ENCODE data around the gene PPP2R5E.
"Not testable (repeated sequence)": the region's sequence is repeated elsewhere in the genome, so short reads cannot be mapped to it uniquely, and the experiment has no call there.

PPP2R5E gene

GRCh38 chr14:63371613-63372012 is 171.6 kb downstream of the PPP2R5E start:
- not testable (repeated sequence) for DNase-seq (ENCODE audit: low spot score)

DNA sequence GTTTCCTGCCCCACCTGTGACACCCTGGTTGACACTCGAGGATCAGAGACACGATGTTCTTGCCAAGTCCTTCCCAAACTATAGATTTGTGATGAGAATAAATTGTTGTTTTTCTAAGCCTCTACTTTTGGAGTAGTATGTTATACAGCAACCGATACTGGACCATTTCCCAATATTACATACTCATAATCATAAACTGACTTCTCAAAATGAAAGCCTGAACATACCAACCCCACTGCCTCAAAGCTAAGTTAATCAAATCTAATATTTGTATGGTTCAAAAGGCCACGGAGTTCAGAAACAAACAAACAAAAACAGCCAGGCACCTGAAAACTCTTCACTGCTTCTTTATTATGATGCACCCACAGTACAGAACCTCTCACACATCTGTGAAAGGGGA is 172.1 kb downstream of the PPP2R5E start:
- DNase-seq (ENCODE audit: low spot score) = no peak

DNA sequence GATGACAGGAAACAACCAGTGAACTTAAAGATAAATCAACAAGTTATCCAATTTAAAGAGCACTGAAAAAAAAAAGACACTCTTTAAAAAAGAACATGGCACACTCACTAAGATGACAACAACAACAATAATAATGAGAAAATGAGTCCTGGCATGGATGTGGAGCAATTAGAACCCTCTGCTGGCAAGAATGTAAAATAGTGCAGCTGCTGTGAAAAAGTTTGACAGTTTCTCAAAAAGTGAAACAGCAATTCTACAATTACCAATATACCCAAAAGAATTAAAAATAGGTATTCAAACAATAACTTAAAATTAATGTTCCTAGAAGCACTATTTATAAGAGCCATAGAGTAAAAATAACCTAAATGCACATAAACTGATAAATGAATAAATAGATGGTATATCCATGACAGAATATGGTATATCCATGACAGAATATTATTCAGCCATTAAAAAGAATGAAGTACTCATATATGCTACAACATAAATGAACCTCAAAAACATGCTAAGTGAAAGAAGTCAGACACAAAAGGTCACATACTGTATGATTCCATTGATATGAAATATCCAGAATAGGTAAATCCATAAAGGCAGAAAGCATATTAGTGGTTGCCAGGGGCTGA is 175.3 kb downstream of the PPP2R5E start:
- no peak for DNase-seq (ENCODE audit: low spot score)

DNA sequence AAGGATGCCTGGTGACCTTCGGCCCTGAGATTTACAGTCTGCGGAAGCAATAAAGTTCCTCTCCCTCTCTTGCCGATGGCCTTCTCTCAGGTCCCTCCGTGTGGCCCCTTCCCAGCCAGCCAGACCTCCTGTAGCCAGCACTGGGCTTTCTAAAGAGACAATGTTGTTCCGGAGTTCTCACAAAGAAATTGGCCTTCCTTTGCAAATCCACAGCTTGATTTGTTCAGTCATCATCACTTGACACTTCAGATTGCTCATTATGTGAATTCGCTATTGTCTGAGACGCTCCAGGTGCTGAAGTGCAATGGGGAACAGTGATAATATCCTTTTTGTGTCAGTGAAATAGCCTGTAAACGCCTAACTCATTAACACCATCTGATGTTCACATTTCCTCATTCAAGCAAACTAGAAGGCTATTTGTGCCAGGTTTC is 180.8 kb downstream of the PPP2R5E start:
- no peak for DNase-seq (ENCODE audit: low spot score)

DNA sequence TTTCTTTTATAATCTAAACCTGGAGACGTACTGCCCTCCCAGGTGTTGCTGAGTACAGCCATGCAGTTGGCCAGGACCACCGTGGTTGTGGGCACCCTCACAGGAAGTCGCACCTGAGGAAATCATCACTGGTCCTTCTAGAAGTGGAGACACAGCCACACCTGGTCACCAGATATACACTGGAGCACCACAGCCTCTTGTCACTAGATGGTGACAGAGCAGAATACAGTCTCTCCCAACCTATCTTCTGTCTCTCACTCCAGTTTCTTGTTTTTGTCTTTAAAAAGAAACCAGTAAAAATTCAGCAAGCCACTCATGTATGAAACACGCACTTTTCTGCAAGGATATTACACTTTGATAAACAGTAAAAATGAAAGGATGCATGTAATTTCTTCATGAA is 181.4 kb downstream of the PPP2R5E start:
- no peak for DNase-seq (ENCODE audit: low spot score)

- DNase-seq (ENCODE audit: low spot score) = no peak
Observed at GRCh38 chr14:63357841-63358240, 185.3 kb downstream of the PPP2R5E start.

DNA sequence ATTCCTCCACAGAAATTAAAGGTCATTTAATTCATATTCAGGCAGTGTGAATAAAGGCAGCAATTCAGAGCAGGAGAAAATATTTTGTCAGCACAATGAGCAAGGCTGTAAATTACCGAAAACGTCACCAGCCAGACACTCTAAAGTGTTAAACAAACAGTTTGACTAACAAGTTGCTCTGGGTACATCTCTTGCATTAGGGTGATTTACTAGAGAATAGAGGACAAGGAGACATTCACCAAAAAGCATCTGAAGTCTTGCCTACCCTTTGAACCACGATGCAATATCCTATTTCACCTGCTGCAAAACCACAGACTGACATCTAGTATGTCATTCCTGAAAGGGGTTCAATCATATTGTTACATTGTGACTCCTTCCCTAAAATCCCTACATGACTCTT is 197.4 kb downstream of the PPP2R5E start:
- no peak for DNase-seq (ENCODE audit: low spot score)

DNA sequence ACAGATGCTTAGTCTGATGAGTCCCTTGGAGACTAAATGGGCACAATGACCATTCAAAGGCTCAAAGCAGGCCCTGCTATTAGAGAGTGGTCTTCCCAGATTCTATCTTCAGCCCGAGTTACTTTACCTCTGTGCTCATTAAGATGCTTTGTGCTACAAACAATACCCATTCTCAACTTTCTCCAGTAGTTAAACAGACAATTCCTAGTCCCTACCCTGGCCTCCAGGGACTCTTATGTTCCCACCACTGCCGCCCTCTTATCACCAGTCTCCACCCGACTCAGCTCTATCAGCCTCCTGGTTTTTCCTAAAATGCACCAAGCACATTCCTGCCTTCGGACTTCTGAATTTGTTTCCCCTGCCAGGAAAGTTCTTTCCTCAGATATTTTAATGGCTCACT is 198.8 kb downstream of the PPP2R5E start:
- DNase-seq (ENCODE audit: low spot score) = no peak

GRCh38 chr14:63343878-63344277 is 199.3 kb downstream of the PPP2R5E start:
- no peak for DNase-seq (ENCODE audit: low spot score)

- no peak for DNase-seq (ENCODE audit: low spot score)
Observed at GRCh38 chr14:63342371-63342770, 200.8 kb downstream of the PPP2R5E start.

- DNase-seq (ENCODE audit: low spot score) = no peak
Observed at GRCh38 chr14:63328787-63329737, 214.1 kb downstream of the PPP2R5E start.

DNA sequence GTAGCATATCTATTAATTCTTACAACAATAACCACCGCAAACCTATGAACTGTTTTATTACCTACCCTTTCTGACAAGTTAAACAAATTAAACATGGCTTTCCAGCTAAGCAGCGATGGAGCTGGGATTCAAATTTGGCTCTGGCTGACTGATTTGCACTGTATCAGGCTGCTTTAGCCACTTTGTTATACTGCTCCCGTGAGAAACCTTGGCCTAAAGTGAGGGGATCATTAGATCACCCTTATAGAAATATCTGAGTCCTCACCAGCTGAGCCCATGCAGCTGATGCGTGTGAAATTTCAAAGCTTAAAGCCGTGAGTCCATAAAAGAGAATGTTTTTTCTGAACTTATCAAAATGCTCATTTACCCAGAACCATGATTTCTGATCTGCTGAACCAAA is 216.3 kb downstream of the PPP2R5E start:
- no peak for DNase-seq (ENCODE audit: low spot score)

GRCh38 chr14:63322897-63323573 is 220.1 kb downstream of the PPP2R5E start:
- DNase-seq (ENCODE audit: low spot score) = no peak

DNA sequence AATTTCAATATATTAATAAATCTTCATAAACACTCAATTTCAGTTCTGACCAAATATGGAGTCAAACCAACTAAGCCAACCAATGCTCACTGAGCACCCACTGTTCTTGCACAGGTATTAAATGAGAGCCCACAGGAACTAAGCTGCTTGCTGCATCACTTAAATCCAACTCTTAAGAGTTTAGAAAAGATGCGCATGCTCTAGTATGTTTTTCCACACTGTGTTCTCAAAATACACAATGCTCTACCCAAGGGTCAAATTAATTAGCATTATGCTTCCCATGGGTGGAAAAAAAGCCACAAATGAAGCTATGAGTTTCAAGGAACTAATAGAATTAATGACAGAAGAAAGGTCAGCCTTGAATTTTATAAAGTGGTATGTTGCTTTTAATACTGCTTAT is 220.7 kb downstream of the PPP2R5E start:
- no peak for DNase-seq (ENCODE audit: low spot score)

Measured in germinal center (tissue), 1 donor.